Articular chondrocyte of knee joint (primary cell): ENCODE measurements around the gene FA2H. TPM values are rescaled to one million over a fixed set of nuclear protein-coding genes. Genes with fewer than 3 reads are reported as not detected.

Experiments used
- total RNA-seq: library from RNA; depleted of rRNA; stranded (reverse); fragments of >200 nt; gene quantifications from 2 replicates; pipeline ENCODE4 v1.2.3, GENCODE V29; 2012

The FA2H gene, protein sequence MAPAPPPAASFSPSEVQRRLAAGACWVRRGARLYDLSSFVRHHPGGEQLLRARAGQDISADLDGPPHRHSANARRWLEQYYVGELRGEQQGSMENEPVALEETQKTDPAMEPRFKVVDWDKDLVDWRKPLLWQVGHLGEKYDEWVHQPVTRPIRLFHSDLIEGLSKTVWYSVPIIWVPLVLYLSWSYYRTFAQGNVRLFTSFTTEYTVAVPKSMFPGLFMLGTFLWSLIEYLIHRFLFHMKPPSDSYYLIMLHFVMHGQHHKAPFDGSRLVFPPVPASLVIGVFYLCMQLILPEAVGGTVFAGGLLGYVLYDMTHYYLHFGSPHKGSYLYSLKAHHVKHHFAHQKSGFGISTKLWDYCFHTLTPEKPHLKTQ
- not detected in 2 replicates for total RNA-seq

DNA sequence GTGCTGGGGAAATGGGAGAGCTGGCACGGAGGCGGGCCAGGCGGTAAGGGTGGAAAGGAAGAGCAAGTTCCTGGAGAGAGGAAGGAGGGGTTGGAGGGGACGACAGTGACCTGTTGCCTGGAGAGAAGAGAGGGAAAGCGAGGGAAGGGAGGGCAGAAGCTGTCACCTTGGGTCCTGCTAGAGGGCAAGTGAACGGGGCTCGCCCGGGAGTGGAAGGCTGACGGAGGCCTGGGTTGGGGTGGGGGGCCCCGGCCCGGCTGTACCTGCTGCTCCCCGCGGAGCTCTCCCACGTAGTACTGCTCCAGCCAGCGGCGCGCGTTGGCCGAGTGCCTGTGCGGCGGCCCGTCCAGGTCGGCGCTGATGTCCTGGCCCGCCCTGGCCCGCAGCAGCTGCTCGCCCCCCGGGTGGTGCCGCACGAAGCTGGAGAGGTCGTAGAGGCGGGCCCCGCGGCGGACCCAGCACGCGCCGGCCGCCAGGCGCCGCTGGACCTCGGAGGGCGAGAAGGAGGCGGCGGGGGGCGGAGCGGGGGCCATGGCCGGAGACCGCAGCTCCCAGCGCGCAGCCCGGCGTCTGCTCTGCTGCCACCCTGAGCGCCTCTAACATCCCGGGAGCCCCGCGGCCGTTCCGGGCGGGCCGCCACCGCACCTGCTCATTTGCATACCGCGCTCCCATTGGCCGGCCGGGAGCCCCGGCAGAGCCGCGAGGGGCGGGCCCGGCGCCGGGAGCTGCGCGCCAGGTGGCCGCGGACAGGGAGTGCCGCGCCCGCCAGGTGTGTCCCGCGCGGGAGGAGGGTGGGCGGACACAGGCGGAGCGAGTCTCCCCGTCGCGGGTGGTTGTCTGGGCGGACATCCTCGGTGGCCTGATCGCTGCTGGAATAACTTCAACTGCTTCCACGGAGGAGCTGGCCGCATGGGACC, at the start of gene FA2H:
FA2H (minus strand) TSS at position 598 of the 917 bp plus-strand sequence; CDS start at position 533, 65 bp downstream.

GRCh38 chr16:74700438-74701225, 74.0 kb downstream of the FA2H start, which contains the start of gene MLKL:
Gene MLKL, minus strand, starts transcription at chr16:74700862. Its CDS starts 5,105 bp downstream, at chr16:74695757.

GRCh38 chr16:74666425-74667254, 108.0 kb downstream of the FA2H start, which contains the start of gene RFWD3:
Gene RFWD3, minus strand, starts transcription at chr16:74666877. Its CDS starts 5,428 bp downstream, at chr16:74661449.

Other genes with a start within 250 kb of the FA2H start
- gene GLG1, start 167.7 kb downstream of the FA2H start, total RNA-seq, result 187 and 194 TPM in 2 replicates
- 21.2 and 32.6 TPM in 2 replicates for gene RFWD3, start 107.9 kb downstream of the FA2H start, total RNA-seq
- 16.5 and 19.8 TPM in 2 replicates for gene MLKL, start 74.0 kb downstream of the FA2H start, total RNA-seq
- gene WDR59, start 210.3 kb upstream of the FA2H start, total RNA-seq, result 21.6 and 27.0 TPM in 2 replicates
- 18.3 and 19.9 TPM in 2 replicates for gene ZNRF1, start 224.2 kb upstream of the FA2H start, total RNA-seq